CD8-positive, alpha-beta memory T cell (primary cell): Measurements from ENCODE around the gene MSI2. TPM values are rescaled to one million over a fixed set of nuclear protein-coding genes. Genes with fewer than 3 reads are reported as not detected.

Experiments used
- CTCF ChIA-PET: fragments of 350-600 bp; sonication (Branson Sonifier 250); formaldehyde crosslinking; loops from one replicate; lab custom pipeline; 2021; ENCODE audit warnings: antibody characterized with exemption; lab: Charles Lee
- POLR2A ChIA-PET: fragments of 350-600 bp; sonication (Branson Sonifier 250); formaldehyde crosslinking; loops from one replicate; lab custom pipeline; 2021; ENCODE audit warnings: antibody characterized with exemption; lab: Charles Lee
- DNase-seq, 5 donors: peaks; one replicate each; pipeline versions ENCODE4 v3.0.0 to v3.0.0-alpha.2; 2020 to 2022; ENCODE audit warnings: mixed read lengths in 1 of 5
- H3K27ac ChIP-seq: one replicate; pipeline ENCODE4 v1.7.0; 2013; ENCODE audit warnings: low read depth, mild to moderate bottlenecking, low read length, moderate library complexity
- H3K27me3 ChIP-seq: 2 replicates; pipeline ENCODE4 v1.7.0; 2013; ENCODE audit warnings: low read length, mild to moderate bottlenecking; ENCODE audit not compliant: insufficient read depth, poor library complexity, severe bottlenecking
- H3K36me3 ChIP-seq: 2 replicates; pipeline ENCODE4 v1.7.0; 2013; ENCODE audit warnings: mild to moderate bottlenecking, low read length, moderate library complexity; ENCODE audit not compliant: insufficient read depth
- H3K4me1 ChIP-seq: 2 replicates; pipeline ENCODE4 v1.7.0; 2013; ENCODE audit warnings: mild to moderate bottlenecking, low read length, moderate library complexity; ENCODE audit not compliant: insufficient read depth
- H3K4me3 ChIP-seq: 2 replicates; pipeline ENCODE4 v1.7.0; 2013; ENCODE audit warnings: mild to moderate bottlenecking, low read length
- H3K9me3 ChIP-seq: 2 replicates; pipeline ENCODE4 v1.7.0; 2013; ENCODE audit warnings: mild to moderate bottlenecking, low read length
- H3K27ac Mint-ChIP-seq, 8 donors: one replicate each; pipeline ENCODE4 v1.8.0; 2020 to 2021; ENCODE audit warnings: mixed read lengths in 8 of 8, mild to moderate bottlenecking in 6 of 8, inconsistent platforms in 3 of 8, moderate library complexity in 3 of 8
- H3K27me3 Mint-ChIP-seq, 2 donors: one replicate each; pipeline ENCODE4 v1.8.0; 2020 to 2021; ENCODE audit warnings: mixed read lengths in 2 of 2, mild to moderate bottlenecking in 1 of 2, moderate library complexity in 1 of 2
- H3K36me3 Mint-ChIP-seq, 3 donors: one replicate each; pipeline ENCODE4 v1.8.0; 2020 to 2021; ENCODE audit warnings: mixed read lengths in 3 of 3, inconsistent platforms in 1 of 3, mild to moderate bottlenecking in 1 of 3
- H3K4me1 Mint-ChIP-seq, 3 donors: one replicate each; pipeline ENCODE4 v1.8.0; 2020 to 2021; ENCODE audit warnings: mixed read lengths in 3 of 3, inconsistent platforms in 1 of 3, mild to moderate bottlenecking in 1 of 3
- H3K4me3 Mint-ChIP-seq, 7 donors: one replicate each; pipeline ENCODE4 v1.8.0; 2020 to 2021; ENCODE audit warnings: mixed read lengths in 7 of 7, mild to moderate bottlenecking in 6 of 7, moderate library complexity in 4 of 7, inconsistent platforms in 2 of 7
- H3K9me3 Mint-ChIP-seq, 5 donors: one replicate each; pipeline ENCODE4 v1.8.0; 2020 to 2022; ENCODE audit warnings: mixed read lengths in 5 of 5, mild to moderate bottlenecking in 3 of 5, moderate library complexity in 2 of 5, inconsistent platforms in 1 of 5
- polyA plus RNA-seq: library from polyadenylated mRNA; unstranded; fragments of 300-500 nt; fragmentation: Illumina TruSeq; gene quantifications from one replicate; pipeline ENCODE4 v1.2.3, GENCODE V29; 2021
- total RNA-seq, 2 experiments: library from RNA; stranded (reverse); gene quantifications; one replicate each; pipeline ENCODE4 v1.2.3, GENCODE V29; 2021

Gene MSI2
- total and polyA plus RNA-seq, 3 experiments from 2014 or later: 2.3 to 58.0 (median 57.1) TPM

DNA sequence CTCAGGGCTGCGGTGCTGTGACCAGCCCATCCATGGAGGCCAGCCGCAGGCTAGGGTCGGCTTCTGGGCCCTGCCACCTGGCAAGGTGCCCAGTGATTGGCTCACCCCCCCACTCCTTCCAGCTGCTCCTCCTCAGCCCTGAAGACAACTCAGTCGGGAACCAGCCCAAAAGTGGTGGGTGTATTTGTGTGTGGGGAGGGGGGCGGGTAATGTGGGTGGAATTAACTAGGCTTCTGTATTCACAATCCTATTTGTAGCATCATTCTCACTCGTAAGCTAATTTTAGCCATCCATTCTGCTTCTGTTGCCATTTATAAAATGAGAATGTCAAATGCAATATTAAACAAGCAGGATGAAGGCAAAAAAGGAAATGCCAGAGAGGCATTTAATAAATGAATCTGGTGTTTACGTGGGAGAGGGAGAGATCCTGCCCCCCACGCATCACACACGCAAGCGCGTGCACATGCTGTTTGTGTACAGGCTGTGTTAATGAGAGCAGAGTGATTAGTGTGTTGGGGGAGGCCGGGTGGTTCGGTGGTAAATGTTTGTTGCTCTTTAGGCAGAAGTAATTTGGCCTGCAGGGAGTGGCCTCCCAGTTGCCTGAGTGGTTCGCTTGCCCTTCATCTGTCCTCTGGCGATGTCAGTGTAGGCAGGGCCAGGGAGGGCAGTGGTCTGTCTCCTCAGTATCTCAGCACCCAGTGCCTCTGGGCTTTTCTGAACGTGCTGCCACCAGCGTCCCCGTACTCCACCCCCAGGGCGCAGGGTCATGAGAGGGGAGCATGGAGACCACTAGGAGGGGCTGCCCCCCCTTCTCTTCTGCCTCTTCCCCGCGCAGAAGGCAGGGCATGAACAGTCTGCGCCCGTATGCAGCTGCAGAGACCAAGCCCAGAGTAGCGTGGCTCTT is 348.7 kb downstream of the MSI2 start:
- POLR2A ChIA-PET: no interaction called here
- peak overlapping the region; percentile 27 for H3K4me3 ChIP-seq
- H3K4me3 Mint-ChIP-seq: peak overlapping the region; percentile 43 to 86 (median 74)
- DNase-seq: peak; percentile 14 to 74 (median 60)
- H3K27ac Mint-ChIP-seq: peak overlapping the region; percentile 88 to 100 (median 97)
- no peaks in the 10 kb centered on the region for H3K9me3 Mint-ChIP-seq
- no peaks in the 10 kb centered on the region for H3K36me3 ChIP-seq
- no peaks in the 10 kb centered on the region for H3K27me3 ChIP-seq
- H3K4me1 Mint-ChIP-seq: peaks cover 77 to 95% (median 82%) of the 10 kb centered on the region in 3 donors
- H3K4me1 ChIP-seq: peaks cover 84% of the 10 kb centered on the region
- H3K36me3 Mint-ChIP-seq: peaks cover 0 to 5% (median 0%) of the 10 kb centered on the region in 3 donors
- H3K9me3 ChIP-seq: no peaks in the 10 kb centered on the region
- CTCF ChIA-PET: interaction anchor here (1.2 to 10.8 kb wide), 5 partner anchors 7 to 135 kb away, joined by 3 to 79 read pairs (median 4); no protein-coding TSS in a partner anchor
- H3K27me3 Mint-ChIP-seq: no peaks in the 10 kb centered on the region
- H3K27ac ChIP-seq: peak overlapping the region; percentile 55

DNA sequence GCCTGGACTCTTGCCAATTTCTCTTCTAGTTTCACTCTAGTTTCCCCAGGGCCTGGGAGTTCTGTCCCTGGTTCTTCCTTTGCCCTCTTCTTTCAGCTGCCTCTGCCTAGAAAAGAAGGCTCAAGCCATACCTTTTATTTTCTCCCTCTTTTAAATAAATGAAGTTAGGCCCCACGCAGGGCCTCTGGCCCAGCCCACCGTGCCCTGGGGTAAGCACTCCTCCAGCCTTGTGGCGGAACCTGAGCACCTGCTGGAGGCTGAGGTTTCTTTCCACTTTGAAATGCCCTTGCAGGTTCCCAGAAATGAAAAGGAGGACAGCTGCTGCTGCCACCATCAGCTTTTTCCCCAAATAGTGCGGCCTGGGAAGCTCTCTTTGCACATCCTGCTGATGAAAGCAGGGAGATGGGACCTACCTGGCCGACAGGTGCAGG is 349.4 kb downstream of the MSI2 start:
- H3K36me3 ChIP-seq: no peaks in the 10 kb centered on the region
- Mint-ChIP-seq H3K9me3 (no peaks in the 10 kb centered on the region), H3K4me3 (peak overlapping the region; percentile 43 to 86 (median 74)), H3K4me1 (peaks cover 70 to 93% (median 78%) of the 10 kb centered on the region in 3 donors), H3K27ac (peak overlapping the region; percentile 88 to 100 (median 97)), H3K36me3 (peaks cover 0 to 4% (median 0%) of the 10 kb centered on the region in 3 donors), H3K27me3 (no peaks in the 10 kb centered on the region)
- no peak for DNase-seq
- ChIA-PET CTCF (interaction anchor here (1.3 to 10.8 kb wide), 4 partner anchors 8 to 135 kb away, joined by 4 to 79 read pairs (median 4); no protein-coding TSS in a partner anchor), POLR2A (no interaction called here)
- H3K4me1 ChIP-seq: peaks cover 77% of the 10 kb centered on the region
- H3K27ac ChIP-seq: no peak overlapping the region
- H3K27me3 ChIP-seq: no peaks in the 10 kb centered on the region
- no peaks in the 10 kb centered on the region for H3K9me3 ChIP-seq
- peak overlapping the region; percentile 16 for H3K4me3 ChIP-seq

DNA sequence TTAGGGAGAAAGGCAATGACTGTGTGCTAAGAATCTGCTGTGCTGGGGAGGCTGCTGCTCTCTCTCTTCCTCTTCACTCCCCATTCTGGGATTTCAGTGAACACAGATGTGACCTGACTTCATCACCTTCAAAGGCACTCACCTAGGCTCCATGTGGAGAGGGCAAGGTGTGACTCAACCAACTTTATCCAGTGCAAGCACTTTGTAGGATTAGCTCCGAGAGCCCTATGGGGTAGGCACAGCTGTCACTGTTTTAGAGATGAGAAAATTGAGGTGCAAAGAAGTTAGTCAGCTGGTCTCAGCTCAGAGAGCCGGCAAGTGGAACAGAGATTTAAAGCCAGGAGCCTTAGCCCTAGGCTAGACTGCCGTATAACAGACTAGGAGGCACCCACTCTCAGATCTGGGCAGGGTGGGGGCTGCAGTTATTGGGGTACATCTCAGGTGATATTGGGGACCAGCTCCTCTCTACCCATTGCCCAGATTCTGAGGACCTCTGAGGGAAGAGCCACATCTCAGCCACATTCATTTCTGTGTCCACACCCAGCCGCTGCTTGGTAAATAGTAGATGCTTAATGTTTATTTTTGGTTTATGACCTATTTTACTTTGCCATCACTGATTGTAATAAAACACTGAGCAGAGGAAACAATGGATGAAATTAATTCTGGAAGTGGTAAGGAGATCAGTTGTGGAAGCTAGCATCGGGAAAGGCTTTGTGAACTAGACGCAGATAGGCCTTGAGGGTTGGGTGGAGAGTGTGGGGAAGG is 350.0 kb downstream of the MSI2 start:
- Histone ChIP-seq H3K4me3 (peak overlapping the region; percentile 16), H3K36me3 (no peaks in the 10 kb centered on the region), H3K27ac (no peak overlapping the region), H3K27me3 (no peaks in the 10 kb centered on the region), H3K9me3 (no peaks in the 10 kb centered on the region), H3K4me1 (peaks cover 71% of the 10 kb centered on the region)
- ChIA-PET POLR2A (no interaction called here), CTCF (interaction anchor here (1.3 to 10.8 kb wide), 4 partner anchors 9 to 134 kb away, joined by 4 to 79 read pairs (median 4); no protein-coding TSS in a partner anchor)
- Mint-ChIP-seq H3K27ac (peak overlapping the region; percentile 88 to 100 (median 97)), H3K36me3 (peaks cover 0 to 3% (median 0%) of the 10 kb centered on the region in 3 donors), H3K27me3 (no peaks in the 10 kb centered on the region), H3K4me1 (peaks cover 70 to 92% (median 77%) of the 10 kb centered on the region in 3 donors), H3K4me3 (peak overlapping the region in 6 of 7 donors; percentile 43 to 86 (median 75)), H3K9me3 (no peaks in the 10 kb centered on the region)
- no peak for DNase-seq

DNA sequence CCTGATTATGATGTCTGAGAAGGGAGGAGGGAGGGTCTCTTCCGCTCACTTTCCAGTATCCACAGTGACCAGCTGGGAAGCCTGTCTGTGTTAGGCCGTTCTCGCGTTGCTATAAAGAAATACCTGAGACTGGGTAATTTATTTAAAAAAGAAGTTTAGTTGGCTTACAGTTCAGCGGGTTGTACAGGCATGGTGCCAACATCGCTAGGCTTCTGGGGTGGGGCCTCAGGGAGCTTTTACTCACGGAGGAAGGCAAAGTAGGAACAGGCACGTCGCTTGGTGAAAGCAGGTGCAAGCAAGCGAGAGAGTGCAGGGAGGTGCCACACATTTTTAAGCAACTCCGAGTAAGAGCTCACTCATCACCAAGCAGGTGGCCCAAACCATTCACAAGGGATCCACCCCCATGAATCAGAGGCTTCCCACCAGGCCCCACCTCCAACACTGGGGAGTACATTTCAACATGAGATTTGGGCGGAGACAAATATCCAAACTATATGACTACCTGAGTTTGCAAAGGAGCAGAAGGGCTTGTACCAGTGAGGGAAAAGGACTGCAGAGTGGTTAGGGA is 351.3 kb downstream of the MSI2 start:
- CTCF ChIA-PET: interaction anchor here (1.0 kb wide), 1 partner anchor 10 kb away, joined by 3 read pairs; no protein-coding TSS in a partner anchor
- Mint-ChIP-seq H3K9me3 (no peaks in the 10 kb centered on the region), H3K4me3 (no peak overlapping the region), H3K27me3 (no peaks in the 10 kb centered on the region), H3K36me3 (peaks cover 0 to 3% (median 0%) of the 10 kb centered on the region in 3 donors), H3K4me1 (peaks cover 66 to 92% (median 77%) of the 10 kb centered on the region in 3 donors), H3K27ac (peak overlapping the region in 7 of 8 donors; percentile 15 to 88 (median 78))
- peaks cover 66% of the 10 kb centered on the region for H3K4me1 ChIP-seq
- POLR2A ChIA-PET: no interaction called here
- no peaks in the 10 kb centered on the region for H3K27me3 ChIP-seq
- H3K27ac ChIP-seq: no peak overlapping the region
- H3K4me3 ChIP-seq: no peak overlapping the region
- H3K9me3 ChIP-seq: no peaks in the 10 kb centered on the region
- H3K36me3 ChIP-seq: no peaks in the 10 kb centered on the region
- DNase-seq: no peak

DNA sequence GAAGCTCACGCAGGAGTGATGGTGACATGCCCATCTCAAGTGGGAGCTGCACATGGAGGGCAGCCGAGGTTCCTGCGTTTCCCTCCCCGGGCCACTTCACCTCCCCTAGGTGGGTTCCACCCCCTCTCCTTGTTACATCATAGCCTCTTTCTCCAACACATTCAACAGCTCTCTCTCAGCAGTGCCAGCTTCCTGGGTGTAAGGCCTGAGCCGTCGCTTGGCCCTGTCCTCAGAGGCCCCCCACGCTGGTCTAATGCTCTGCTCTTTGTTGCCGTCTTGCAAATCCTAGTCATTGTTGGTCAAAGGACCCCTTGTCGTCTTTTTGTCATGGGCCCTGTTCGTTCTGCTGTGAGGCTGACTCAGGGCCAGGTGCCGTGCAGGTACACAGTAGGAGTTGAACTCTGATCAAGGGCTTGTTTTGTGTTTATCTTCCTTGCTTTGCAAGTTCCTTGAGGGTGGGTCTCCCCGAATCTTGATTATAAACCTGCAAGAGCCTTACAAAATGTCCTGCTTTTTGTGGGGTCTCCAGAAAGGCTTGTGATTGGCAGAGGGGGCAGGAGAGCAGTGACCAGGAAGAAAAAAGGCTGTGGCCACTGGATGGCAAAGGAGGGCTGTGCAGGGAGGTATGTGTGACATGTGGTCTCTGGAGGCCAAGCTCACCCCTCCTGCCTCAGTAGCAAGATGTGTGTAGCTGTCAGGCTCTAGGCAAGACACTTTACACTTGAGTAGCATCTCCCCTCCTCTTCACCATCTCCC is 352.2 kb downstream of the MSI2 start:
- Histone ChIP-seq H3K4me3 (no peak overlapping the region), H3K27me3 (no peaks in the 10 kb centered on the region), H3K27ac (no peak overlapping the region), H3K36me3 (no peaks in the 10 kb centered on the region), H3K4me1 (peaks cover 61% of the 10 kb centered on the region), H3K9me3 (no peaks in the 10 kb centered on the region)
- DNase-seq: no peak
- POLR2A ChIA-PET: no interaction called here
- Mint-ChIP-seq H3K36me3 (peaks cover 0 to 3% (median 0%) of the 10 kb centered on the region in 3 donors), H3K4me3 (peak overlapping the region in 2 of 7 donors; percentile 21 to 32), H3K27ac (peak overlapping the region in 7 of 8 donors; percentile 57 to 88 (median 66)), H3K27me3 (no peaks in the 10 kb centered on the region), H3K4me1 (peaks cover 66 to 92% (median 77%) of the 10 kb centered on the region in 3 donors), H3K9me3 (no peaks in the 10 kb centered on the region)
- CTCF ChIA-PET: interaction anchor here (1.0 kb wide), 1 partner anchor 11 kb away, joined by 3 read pairs; no protein-coding TSS in a partner anchor

DNA sequence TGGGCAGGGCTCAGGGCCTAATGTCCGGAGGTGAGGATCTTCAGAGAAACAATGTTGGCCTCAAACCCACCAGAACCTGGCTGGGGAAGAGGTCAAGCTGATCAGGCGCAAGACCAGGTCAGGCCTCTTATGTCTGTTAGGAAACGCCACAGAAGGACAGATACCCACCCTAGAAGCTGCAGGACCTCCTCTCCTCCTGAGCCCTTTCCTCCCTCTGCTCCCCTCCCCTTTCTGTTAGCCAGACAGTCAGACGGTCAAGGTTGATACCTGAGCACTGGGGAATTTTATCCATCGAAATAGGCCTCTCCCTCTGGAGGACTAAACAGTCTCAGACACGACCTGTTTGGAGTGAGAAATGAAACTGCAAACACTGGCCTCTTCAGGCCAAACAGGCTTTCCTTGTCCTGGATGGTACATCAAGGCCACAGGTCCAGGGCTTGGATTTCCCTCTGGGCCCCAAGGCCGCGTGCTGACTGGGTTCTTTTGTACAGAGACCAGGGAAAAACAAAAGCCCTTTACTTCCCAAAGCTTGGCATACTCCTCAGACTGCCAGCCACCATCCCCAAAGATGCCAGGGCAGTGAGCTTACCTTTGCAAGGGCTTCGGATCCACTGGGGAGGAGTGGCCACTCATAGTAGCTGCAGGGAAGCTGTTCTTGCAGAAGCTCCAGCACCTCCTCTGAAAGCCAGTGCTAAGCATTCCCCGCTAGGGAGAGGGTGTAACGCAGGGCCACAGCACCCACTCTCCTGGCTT is 353.0 kb downstream of the MSI2 start:
- Histone ChIP-seq H3K36me3 (no peaks in the 10 kb centered on the region), H3K4me3 (no peak overlapping the region), H3K27ac (no peak overlapping the region), H3K9me3 (no peaks in the 10 kb centered on the region), H3K4me1 (peaks cover 53% of the 10 kb centered on the region), H3K27me3 (no peaks in the 10 kb centered on the region)
- POLR2A ChIA-PET: no interaction called here
- DNase-seq: no peak
- no peaks in the 10 kb centered on the region for H3K27me3 Mint-ChIP-seq
- H3K4me1 Mint-ChIP-seq: peaks cover 61 to 87% (median 71%) of the 10 kb centered on the region in 3 donors
- CTCF ChIA-PET: interaction anchor here (1.2 kb wide), 1 partner anchor 11 kb away, joined by 4 read pairs; no protein-coding TSS in a partner anchor
- peak overlapping the region in 1 of 7 donors; percentile 32 for H3K4me3 Mint-ChIP-seq
- H3K9me3 Mint-ChIP-seq: no peaks in the 10 kb centered on the region
- H3K27ac Mint-ChIP-seq: peak overlapping the region in 7 of 8 donors; percentile 26 to 88 (median 58)
- H3K36me3 Mint-ChIP-seq: no peaks in the 10 kb centered on the region
